Mammary epithelial cell (primary cell): Measurements from ENCODE around the gene NAIF1.

ENCODE experiments used
- EZH2 ChIP-seq: IDR thresholded peaks from 2 replicates; pipeline ENCODE4 v1.6.1; 2012; ENCODE audit warnings: low read length, inconsistent platforms, borderline replicate concordance
- TF ChIP-seq, protein P1 (sequence below), 2 donors: IDR thresholded peaks in 1 of 2; conservative IDR thresholded peaks in 1 of 2; 2 replicates each; pipeline ENCODE4 v1.5.1; 2011 to 2012; ENCODE audit warnings: inconsistent platforms in 2 of 2, low read length in 2 of 2, mild to moderate bottlenecking in 2 of 2, control low read depth in 1 of 2, low read depth in 1 of 2; ENCODE audit not compliant: insufficient read depth in 1 of 2; ENCODE audit errors: extremely low read depth in 1 of 2

DNA sequence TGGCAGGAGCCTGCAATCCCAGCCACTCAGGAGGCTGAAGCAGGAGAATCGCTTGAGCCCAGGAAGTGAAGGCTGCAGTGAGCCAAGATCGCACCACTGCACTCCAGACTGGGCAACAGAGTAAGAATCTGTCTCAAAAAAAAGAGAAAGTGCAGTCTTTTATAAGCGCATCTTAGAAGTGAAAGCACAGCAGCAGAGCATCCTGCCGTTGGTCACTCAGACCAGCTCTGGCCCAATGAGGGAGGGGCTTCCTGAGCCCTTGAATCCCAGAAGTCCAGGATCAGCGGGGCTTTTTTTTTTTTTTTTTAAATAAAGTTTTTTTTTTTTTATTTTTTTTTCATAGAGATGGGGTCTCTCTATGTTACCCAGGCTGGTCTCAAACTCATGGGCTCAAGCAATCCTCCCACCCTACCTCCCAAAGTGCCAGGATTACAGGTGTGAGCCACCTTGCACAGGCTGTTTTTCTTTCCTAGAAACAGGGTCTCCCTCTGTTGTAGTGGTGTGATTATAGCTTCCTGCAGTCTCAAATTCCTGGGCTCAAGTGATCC, 42.3 kb downstream of the NAIF1 start:
- TF ChIP-seq, protein P1, sequence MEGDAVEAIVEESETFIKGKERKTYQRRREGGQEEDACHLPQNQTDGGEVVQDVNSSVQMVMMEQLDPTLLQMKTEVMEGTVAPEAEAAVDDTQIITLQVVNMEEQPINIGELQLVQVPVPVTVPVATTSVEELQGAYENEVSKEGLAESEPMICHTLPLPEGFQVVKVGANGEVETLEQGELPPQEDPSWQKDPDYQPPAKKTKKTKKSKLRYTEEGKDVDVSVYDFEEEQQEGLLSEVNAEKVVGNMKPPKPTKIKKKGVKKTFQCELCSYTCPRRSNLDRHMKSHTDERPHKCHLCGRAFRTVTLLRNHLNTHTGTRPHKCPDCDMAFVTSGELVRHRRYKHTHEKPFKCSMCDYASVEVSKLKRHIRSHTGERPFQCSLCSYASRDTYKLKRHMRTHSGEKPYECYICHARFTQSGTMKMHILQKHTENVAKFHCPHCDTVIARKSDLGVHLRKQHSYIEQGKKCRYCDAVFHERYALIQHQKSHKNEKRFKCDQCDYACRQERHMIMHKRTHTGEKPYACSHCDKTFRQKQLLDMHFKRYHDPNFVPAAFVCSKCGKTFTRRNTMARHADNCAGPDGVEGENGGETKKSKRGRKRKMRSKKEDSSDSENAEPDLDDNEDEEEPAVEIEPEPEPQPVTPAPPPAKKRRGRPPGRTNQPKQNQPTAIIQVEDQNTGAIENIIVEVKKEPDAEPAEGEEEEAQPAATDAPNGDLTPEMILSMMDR (conservative IDR thresholded peaks at IDR 0.05 in 1 of 2, IDR thresholded peaks at IDR 0.05 in 1 of 2; ENCODE audit: extremely low read depth in 1 of 2, insufficient read depth in 1 of 2, low read depth in 1 of 2, low read length in 2 of 2) = no peak
- no peak for TF ChIP-seq EZH2
